Measurements from ENCODE around the gene PITRM1. TPM values are rescaled to one million over a fixed set of nuclear protein-coding genes. Genes with fewer than 3 reads are reported as not detected.

Gene PITRM1
- total RNA-seq, 2 donors from 2014 or later: 45.3 to 50.2 TPM

DNA sequence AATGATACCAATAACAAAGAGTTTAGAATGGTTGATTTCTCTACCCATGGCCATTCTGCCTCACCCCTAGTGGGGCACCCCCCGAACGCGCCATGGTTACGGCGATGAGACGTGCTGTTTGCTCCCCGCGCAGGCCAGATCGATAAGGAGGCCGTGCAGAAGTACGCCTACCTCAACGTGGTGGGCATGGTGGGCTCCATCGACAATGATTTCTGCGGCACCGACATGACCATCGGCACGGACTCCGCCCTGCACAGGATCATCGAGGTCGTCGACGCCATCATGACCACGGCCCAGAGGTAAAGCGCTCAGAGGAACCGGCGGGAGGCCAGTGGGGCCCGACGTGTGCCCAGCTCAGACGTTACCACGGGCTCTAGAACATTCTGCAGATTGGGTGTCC, 68.9 kb downstream of the PITRM1 start:
- Histone ChIP-seq H3K4me1 (ENCODE audit: control insufficient read depth, insufficient read depth, low read length) (no peaks in the 10 kb centered on the region), H3K27ac (ENCODE audit: low read depth, low read length) (no peak overlapping the region), H3K27me3 (ENCODE audit: control insufficient read depth, insufficient read depth, low read length, poor library complexity, severe bottlenecking) (no peaks in the 10 kb centered on the region), H3K4me3 (ENCODE audit: low read length) (no peak overlapping the region), H3K36me3 (ENCODE audit: control insufficient read depth, insufficient read depth, low read length) (peaks cover 17% of the 10 kb centered on the region), H3K9me3 (ENCODE audit: control insufficient read depth, low read length) (no peaks in the 10 kb centered on the region), H3K9ac (ENCODE audit: extremely low read depth, low read length, poor library complexity, severe bottlenecking) (no peak overlapping the region)
- Mint-ChIP-seq H3K27me3 (ENCODE audit: insufficient read depth) (no peaks in the 10 kb centered on the region), H3K36me3 (ENCODE audit: low read depth) (peaks cover 64% of the 10 kb centered on the region), H3K27ac (no peak overlapping the region), H3K9me3 (no peaks in the 10 kb centered on the region), H3K4me1 (peaks cover 3% of the 10 kb centered on the region), H3K4me3 (no peak overlapping the region)
- TF ChIP-seq, protein P1, sequence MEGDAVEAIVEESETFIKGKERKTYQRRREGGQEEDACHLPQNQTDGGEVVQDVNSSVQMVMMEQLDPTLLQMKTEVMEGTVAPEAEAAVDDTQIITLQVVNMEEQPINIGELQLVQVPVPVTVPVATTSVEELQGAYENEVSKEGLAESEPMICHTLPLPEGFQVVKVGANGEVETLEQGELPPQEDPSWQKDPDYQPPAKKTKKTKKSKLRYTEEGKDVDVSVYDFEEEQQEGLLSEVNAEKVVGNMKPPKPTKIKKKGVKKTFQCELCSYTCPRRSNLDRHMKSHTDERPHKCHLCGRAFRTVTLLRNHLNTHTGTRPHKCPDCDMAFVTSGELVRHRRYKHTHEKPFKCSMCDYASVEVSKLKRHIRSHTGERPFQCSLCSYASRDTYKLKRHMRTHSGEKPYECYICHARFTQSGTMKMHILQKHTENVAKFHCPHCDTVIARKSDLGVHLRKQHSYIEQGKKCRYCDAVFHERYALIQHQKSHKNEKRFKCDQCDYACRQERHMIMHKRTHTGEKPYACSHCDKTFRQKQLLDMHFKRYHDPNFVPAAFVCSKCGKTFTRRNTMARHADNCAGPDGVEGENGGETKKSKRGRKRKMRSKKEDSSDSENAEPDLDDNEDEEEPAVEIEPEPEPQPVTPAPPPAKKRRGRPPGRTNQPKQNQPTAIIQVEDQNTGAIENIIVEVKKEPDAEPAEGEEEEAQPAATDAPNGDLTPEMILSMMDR (conservative IDR thresholded peaks at IDR 0.05): no peak
- DNase-seq: no peak
- 96 to 99% methylated on average over 30 of the region's 30 CpGs for WGBS, 2 experiments (ENCODE audit: insufficient coverage in 1 of 2, insufficient read length in 1 of 2)

DNA sequence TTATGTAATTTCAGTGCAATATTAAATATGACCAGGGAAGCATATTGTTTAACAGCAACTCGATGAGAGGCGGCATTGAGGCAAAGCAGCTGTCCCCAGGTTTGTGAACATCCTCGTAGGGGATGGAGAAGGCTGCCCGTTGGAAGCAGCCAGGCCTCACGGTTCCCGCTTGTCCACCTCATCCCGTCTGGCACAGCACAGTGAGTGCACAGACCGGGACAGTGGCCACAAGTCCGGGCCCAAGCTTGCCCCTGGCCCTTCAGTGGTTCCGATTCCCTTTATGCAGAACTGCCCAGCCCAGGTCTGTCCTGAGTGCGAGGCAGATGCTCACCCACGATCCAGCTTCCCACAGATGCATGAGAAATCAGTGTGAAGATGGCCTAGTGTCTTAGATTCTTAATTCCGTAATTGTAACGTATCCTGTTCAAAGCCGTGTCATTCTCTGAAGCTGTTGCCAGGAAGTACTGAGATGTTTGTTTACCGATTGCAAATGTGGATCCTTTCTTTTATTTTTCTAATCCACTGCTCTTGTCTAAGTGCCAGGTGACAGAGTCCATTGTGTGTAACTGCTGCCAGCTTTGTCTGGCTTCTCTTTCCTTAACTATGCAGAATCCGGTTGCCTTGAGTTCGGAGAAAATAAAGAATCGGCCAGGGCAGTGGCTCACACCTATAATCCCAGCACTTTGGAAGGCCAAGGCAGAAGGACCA, 69.7 kb downstream of the PITRM1 start:
- no peak overlapping the region for H3K4me3 ChIP-seq (ENCODE audit: low read length)
- no peaks in the 10 kb centered on the region for H3K4me1 ChIP-seq (ENCODE audit: control insufficient read depth, insufficient read depth, low read length)
- H3K36me3 Mint-ChIP-seq (ENCODE audit: low read depth): peaks cover 59% of the 10 kb centered on the region
- WGBS, 2 experiments (ENCODE audit: insufficient coverage in 1 of 2, insufficient read length in 1 of 2): 88 to 97% methylated on average over 13 to 19 of the region's 19 CpGs
- peaks cover 13% of the 10 kb centered on the region for H3K36me3 ChIP-seq (ENCODE audit: control insufficient read depth, insufficient read depth, low read length)
- H3K9me3 ChIP-seq (ENCODE audit: control insufficient read depth, low read length): no peaks in the 10 kb centered on the region
- TF ChIP-seq, protein P1 (conservative IDR thresholded peaks at IDR 0.05): no peak
- H3K9me3 Mint-ChIP-seq: no peaks in the 10 kb centered on the region
- no peaks in the 10 kb centered on the region for H3K27me3 Mint-ChIP-seq (ENCODE audit: insufficient read depth)
- H3K27ac Mint-ChIP-seq: peak overlapping the region; percentile 88
- peaks cover 3% of the 10 kb centered on the region for H3K4me1 Mint-ChIP-seq
- no peak overlapping the region for H3K9ac ChIP-seq (ENCODE audit: extremely low read depth, low read length, poor library complexity, severe bottlenecking)
- DNase-seq: no peak
- H3K27ac ChIP-seq (ENCODE audit: low read depth, low read length): no peak overlapping the region
- no peak overlapping the region for H3K4me3 Mint-ChIP-seq
- no peaks in the 10 kb centered on the region for H3K27me3 ChIP-seq (ENCODE audit: control insufficient read depth, insufficient read depth, low read length, poor library complexity, severe bottlenecking)

DNA sequence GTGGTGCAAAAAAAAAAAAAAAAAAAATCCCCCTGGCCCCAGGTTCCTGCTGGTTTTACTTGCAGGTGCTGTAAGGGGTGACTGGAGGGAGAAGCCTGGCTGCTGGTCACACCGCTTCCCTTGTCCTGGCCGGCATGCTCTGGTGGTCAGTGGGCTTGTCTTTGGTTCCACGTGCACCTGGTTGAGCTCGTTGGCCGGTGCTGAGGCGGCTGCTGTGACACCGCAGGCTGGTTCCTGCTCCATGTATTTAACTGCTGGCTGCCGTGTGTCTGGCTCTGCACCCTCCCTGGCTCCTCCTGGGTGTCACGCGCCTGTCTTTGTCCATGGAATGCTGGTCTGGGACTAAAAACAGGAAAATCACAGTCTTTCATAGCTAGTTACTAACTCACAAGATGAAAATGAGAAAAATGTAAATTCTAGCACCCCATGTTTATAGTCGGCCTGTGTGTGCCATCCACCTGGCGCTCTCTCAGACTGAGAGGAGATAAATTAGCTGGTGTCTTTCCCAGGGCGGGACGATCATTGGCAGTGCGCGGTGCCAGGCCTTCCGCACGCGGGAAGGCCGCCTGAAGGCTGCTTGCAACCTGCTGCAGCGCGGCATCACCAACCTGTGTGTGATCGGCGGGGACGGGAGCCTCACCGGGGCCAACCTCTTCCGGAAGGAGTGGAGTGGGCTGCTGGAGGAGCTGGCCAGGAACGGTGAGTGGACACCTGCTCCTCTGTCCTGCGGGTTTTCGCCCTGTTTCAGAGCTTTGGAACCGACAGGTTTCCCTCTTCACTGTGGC, 71.5 kb downstream of the PITRM1 start:
- H3K27ac Mint-ChIP-seq: no peak overlapping the region
- Histone ChIP-seq H3K27me3 (ENCODE audit: control insufficient read depth, insufficient read depth, low read length, poor library complexity, severe bottlenecking) (no peaks in the 10 kb centered on the region), H3K36me3 (ENCODE audit: control insufficient read depth, insufficient read depth, low read length) (peaks cover 13% of the 10 kb centered on the region), H3K4me3 (ENCODE audit: low read length) (no peak overlapping the region), H3K9me3 (ENCODE audit: control insufficient read depth, low read length) (no peaks in the 10 kb centered on the region), H3K27ac (ENCODE audit: low read depth, low read length) (no peak overlapping the region), H3K9ac (ENCODE audit: extremely low read depth, low read length, poor library complexity, severe bottlenecking) (no peak overlapping the region), H3K4me1 (ENCODE audit: control insufficient read depth, insufficient read depth, low read length) (peaks cover under 1% of the 10 kb centered on the region)
- no peak overlapping the region for H3K4me3 Mint-ChIP-seq
- H3K36me3 Mint-ChIP-seq (ENCODE audit: low read depth): peaks cover 53% of the 10 kb centered on the region
- TF ChIP-seq, protein P1 (conservative IDR thresholded peaks at IDR 0.05): no peak
- no peaks in the 10 kb centered on the region for H3K27me3 Mint-ChIP-seq (ENCODE audit: insufficient read depth)
- DNase-seq: no peak
- H3K9me3 Mint-ChIP-seq: no peaks in the 10 kb centered on the region
- peaks cover 10% of the 10 kb centered on the region for H3K4me1 Mint-ChIP-seq
- whole genome bisulfite sequencing, 2 experiments (ENCODE audit: insufficient coverage in 1 of 2, insufficient read length in 1 of 2): 95 to 96% methylated on average over 22 to 31 of the region's 31 CpGs
